Activated T-cell treated with anti-CD3 and anti-CD28 coated beads for 1 hour (primary cell): ENCODE data around the gene USP10.
A peak's percentile ranks its signal among the peaks of the same experiment; 100 is the strongest.

Experiments
- DNase-seq: peaks from one replicate; pipeline ENCODE4 v3.0.0-alpha.2; 2020; ENCODE audit warnings: low read depth

Gene USP10

GRCh38 chr16:84752600-84752999 lies 52.8 kb downstream of the USP10 start:
- no peak for DNase-seq

DNA sequence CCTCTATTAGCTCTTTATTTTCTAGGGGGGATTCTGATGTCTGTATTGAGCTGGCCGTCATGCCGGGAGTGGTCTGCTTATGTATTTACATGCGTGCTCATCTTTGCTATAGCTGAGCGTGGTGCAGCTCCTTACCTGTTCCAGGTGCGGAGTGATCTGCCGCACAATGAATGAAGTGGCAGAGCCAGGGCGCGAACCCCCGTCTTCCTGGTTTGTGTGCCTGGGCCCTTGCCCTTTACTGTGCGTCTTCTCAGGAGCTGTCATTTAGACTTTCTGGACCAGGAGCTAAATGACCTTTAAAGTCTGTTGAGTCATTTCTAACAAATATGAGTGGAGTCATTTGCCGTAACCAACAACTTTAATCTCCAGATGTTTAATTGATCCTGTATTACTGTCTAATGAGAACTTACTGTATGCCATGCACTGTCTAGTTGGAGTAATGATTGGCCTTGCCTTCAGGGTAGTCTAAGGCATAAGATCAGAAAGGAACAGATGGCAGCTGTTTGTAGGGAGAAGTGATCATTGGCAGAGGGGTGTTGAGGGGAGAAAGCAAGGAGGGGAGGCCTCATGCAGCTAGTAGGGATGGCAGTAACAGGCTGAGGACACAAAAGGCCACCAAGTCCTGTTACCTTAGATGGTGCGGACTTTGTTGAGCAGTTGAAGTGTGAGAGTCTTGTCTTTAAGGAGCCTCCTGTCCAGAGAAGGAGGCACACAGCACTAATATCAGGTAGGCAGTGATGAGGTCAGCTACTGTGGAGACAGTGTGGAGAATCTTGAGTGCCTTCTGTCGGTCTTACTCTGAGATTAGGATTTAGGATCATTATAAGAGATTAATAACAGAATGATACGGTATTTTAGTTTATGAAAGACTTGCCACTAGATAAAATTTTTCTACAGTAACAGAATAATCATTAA lies 53.9 kb downstream of the USP10 start:
- no peak for DNase-seq

- DNase-seq: peak; percentile 41
These were observed 54.6 kb downstream of the USP10 start for GRCh38 chr16:84754353-84754856.

GRCh38 chr16:84754956-84755672 lies 55.3 kb downstream of the USP10 start:
- no peak for DNase-seq

GRCh38 chr16:84756830-84757229 lies 57.0 kb downstream of the USP10 start:
- no peak for DNase-seq

DNA sequence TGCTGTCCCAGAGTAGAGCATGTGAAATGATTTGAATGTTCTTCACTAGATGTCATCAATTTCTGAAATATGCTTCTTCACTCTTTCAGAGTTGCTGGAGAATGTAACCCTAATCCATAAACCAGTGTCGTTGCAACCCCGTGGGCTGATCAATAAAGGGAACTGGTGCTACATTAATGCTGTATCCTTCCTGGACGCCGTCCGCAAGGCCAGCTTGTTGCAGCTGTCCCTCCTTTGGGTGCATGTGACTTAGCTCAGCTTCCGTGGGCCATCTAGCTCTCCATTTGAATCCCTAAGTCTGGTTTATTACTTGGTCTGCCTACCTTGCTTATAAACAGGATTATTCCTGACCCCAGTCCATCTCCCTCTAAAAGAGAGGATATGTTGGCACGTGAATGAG lies 58.8 kb downstream of the USP10 start:
- DNase-seq: no peak

GRCh38 chr16:84759061-84759460 lies 59.3 kb downstream of the USP10 start:
- no peak for DNase-seq

- DNase-seq: no peak
These were observed 60.1 kb downstream of the USP10 start for GRCh38 chr16:84759906-84760305.

GRCh38 chr16:84761448-84762368 lies 61.9 kb downstream of the USP10 start:
- DNase-seq: no peak

DNA sequence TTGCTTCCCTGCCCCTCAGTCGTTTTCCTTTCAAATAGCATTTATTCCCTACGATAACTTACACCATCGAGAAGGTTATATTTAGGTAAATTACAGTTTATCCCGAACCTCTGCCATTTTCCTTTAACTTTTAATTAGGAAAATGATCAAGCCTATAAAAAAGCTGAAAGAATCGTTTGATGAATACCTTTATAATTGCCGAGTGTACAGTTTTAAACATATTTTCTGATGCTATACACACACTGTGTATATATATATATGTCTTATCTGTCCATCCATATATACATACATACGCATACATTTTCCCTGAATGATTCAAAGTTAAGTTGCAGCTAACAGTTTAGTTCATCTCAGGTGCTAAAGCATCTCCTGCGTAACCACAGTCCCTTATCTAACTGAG lies 63.4 kb downstream of the USP10 start:
- DNase-seq: no peak

GRCh38 chr16:84763629-84764028 lies 63.8 kb downstream of the USP10 start:
- DNase-seq: no peak

DNA sequence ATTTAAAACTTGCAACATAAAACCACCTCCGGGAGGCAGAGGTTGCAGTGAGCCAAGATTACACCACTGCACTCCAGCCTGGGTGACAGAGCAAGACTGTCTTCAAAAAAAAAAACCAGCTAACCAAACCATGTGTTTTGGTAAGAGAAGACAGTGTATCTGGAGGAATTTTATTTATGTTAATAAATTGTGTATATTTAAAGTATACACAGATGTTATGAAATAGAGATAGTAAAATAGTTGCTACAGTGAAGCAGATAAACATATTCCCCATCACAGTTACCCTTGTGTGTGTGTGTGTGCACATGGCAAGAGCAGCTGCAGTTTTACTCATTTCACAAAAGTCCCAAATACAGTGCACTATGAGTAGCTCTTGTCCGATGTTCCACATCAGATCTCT lies 65.2 kb downstream of the USP10 start:
- DNase-seq: no peak

DNA sequence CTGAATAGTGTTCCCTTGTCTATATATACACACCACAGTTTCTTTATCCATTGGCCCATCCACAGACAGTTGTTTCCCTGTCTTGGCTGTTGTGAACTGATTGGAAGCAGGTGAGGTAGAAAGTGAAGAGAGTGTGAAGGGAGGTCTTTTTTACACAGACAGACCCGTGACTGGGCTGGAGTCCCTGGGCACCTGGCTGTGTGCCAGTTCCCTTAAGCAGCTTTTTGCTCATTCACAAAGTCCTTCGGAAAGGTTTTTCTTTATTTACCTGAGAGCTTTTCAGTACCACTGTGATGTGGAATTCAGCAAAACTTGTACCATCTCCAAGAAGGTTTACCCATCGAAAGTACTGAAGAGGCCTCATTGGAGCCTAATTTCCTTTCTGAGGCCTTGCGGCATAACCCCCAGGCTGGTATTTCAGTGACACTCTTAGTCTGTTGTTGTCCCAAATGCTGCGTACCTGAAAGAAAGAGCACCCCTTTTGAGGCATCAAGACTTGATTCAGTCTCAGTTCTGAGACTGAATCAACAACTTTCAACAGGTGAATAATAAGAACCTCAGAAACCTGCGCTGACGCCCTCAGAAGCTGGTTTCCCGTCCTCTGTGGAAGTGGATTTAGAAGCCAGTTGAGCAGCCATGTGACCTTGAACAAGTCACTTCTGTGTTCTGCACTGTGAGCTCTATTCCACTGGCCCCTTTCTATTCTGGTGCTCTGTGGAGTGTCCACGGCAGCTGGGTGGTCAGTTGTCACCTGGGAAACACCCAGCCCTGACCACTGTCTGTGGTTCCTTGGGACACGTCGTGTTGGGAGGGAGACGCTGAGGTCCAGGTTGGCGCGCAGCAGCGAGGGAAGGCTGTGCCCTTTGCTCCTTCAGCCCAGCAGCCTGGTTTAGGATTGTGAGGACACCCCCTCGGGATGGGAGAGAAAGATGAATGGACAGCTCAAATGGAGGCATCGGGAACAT lies 66.1 kb downstream of the USP10 start:
- no peak for DNase-seq

GRCh38 chr16:84766978-84767773 lies 67.4 kb downstream of the USP10 start:
- no peak for DNase-seq

- DNase-seq: no peak
These were observed 68.4 kb downstream of the USP10 start for GRCh38 chr16:84768061-84768807.

DNA sequence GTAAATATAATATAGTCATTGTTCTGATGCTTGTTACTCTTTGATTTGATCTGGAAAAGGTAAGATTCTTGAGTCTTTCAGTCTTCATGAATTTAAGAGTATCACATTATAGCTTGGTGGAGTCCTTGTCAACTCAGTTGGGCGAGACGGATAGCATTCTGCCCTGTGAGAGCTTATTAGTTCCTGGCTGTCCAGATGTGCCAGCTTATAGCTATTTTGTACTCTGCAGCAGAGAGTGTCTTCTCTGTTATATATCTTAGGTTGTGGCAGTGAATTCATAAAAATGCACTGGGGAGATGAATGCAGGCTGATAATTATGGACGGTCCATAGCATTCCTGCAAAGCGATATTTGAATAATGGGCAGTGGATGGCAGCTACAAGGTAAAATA lies 69.0 kb downstream of the USP10 start:
- no peak for DNase-seq

- no peak for DNase-seq
These were observed 69.6 kb downstream of the USP10 start for GRCh38 chr16:84769416-84769815.

DNA sequence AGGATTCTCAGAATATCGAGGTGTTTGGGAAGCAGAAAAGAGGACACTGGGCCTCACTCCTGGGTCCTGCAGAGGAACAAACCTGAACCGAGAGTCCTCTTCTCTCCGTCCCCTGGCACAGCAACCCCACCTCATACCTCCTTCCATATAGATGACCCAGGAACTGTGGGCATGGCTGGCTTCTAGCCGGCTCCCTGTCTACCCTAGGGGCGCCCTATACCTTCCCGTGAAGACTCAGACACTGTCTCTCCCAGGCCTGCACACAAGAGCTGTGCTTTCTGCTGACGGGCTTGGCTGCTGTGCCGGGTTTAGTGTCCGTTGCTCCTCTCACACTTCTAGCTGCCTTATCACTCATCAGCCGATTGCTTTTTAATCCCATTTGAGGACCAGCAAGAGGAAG lies 73.5 kb downstream of the USP10 start:
- no peak for DNase-seq

- no peak for DNase-seq
These were observed 75.0 kb downstream of the USP10 start for GRCh38 chr16:84774810-84775209.
